ENCODE results near the gene DCHS1.

DCHS1 gene

DNA sequence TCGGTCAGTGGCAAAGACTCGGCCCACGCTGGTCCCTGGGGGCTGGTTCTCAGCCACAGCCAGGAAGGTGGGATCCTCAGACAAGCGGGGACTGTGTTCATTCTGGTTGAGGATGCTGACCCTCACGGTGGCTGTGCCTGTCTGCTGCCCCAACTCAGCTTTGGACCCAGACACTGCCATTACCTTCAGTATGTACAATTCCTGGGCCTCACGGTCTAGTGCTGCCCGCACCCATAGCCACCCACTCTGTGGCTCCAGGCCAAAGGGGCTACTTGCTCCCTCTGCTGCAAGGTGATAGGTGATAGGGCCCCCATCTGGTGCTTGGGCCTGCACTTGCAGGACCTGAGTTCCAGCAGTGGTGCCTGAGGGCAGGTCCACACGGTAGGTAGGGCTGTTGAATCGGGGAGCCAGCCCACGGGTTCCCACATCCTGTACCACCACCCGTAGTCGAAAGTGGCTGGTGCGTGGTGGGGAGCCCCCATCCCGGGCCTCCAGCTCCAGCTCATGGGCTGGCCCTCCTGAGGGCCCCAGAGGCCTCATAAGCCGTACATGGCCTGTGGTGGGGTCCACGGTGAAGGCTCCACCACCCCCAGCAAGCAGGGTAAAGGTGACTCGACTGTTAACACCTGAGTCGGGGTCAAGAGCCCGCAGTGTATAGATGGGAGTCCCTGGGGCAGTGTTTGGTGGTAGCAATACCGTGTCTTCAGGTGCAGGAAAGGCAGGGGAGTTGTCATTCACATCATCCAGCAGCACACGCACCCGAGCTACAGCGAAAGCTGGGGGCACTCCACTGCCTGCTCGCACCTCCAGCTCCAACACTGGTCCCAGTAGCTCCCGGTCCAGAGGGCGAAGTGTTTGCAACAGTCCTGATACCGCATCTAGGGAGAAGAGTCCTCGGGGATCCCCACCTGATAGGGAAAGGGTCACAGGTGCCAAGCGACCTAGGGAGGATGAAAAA is 23.2 kb downstream of the DCHS1 start:
- no peak for DNase-seq (ENCODE audit: low read depth)
- no peak overlapping the region for H3K4me3 ChIP-seq (ENCODE audit: low read depth, low read length)

DNA sequence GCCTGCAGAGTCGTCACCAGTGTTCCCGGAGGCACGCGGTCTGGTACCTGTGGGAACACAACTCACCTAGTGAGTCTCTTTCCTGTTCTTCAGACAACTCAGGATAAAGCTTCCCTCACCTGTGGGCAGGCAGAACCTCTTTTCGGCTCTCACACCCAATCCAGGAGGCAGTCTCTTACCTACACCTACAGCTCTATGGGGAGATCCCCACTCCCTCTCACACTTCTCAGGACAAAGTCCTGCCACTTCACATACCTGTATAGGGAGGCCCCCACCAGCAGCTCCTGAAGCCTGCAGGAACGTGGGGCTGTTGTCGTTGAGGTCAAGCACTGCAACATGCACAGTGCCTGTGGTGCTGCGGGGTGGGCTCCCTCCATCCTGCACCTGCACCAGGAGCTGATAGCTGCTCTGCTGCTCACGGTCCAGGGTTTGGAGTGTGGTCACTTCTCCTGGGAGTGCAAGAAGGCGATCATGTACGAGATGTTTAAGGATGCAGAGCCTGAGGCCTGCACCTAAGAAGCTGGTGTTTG is 24.2 kb downstream of the DCHS1 start:
- no peak overlapping the region for H3K4me3 ChIP-seq (ENCODE audit: low read depth, low read length)
- DNase-seq (ENCODE audit: low read depth) = no peak

DNA sequence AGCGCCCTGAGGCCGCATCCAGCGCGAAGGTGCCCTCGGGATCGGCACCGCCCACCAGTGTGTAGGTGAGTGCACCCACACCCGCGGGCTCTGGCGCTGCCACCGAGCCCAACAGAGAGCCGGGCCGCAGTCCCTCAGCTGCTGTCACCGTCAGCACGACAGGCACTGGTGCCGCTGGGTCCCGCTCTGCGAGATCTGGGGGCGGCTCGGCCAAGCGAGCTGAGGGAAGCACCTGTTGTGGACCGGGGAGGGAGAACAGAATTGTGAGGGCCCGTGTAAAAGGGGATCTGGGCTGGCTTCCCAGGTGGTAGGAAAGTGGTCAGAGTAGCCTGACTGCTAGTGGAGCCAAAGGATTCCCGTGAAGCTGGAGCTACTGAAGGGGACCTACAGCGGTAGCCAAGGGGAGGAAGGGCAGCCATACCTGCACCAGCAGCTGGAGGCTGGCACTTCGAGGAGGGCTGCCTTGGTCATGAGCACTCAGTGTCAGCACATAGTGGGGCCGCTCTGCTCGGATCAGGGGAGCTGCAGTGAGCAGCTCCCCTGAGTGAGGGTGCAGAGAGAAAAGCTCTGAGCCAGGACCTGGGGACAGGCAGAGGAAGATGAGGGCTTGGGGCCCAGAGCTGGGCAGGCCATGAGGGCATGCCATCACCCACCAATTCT is 24.8 kb downstream of the DCHS1 start:
- no peak overlapping the region for H3K4me3 ChIP-seq (ENCODE audit: low read depth, low read length)
- DNase-seq (ENCODE audit: low read depth) = no peak

DNA sequence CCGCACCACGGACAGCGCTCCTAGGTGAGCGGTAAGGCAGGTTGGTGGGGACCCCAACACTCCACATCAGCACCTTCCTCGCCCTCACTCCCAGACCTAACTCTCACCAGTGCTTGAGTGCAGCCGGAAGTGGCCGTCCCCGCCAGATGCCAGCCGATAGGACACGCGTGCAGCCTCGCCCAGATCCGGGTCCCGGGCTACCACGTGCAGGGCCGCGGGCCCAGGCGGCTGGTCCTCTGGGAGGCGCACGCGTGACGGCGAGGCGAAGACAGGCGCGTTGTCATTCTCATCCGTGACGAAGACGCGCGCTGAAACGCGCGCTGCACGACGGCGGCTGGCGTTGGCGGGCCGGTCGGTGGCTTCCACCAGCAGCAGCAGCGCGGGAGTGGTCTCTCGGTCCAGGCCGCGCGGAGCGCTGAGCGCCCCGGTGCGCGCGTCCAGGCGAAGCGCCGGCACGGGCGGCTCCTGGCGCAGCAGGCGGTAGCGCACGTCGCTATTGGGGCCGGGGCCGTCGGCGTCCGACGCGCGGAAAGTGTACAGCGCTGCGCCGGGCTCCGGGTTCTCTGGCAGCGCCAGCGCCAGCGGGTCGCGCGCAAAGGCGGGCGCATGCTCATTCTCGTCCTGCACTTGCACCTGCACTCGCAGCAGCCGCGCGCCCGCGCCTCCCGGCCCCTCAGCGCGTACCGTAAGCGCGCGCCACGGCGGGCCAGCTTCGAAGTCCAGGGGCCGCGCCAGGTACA is 25.5 kb downstream of the DCHS1 start:
- no peak overlapping the region for H3K4me3 ChIP-seq (ENCODE audit: low read depth, low read length)

DNA sequence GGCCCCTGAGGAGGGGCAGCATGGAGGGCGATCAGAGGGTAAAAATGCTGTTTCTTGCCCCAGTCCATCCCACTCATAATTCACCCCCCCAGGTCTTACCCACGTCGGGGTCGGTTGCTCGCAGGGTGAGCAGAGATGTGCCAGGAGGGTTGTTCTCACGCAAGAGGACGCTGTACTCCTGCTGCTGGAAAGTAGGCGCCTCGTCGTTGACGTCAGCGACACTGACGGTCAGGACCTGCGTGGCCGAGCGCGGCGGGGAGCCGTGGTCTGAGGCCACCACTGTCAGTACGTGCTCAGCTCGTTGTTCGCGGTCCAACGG is 26.1 kb downstream of the DCHS1 start:
- no peak overlapping the region for H3K4me3 ChIP-seq (ENCODE audit: low read depth, low read length)
- DNase-seq (ENCODE audit: low read depth) = no peak

More for the DNA sequence above, 25.5 kb downstream of the DCHS1 start:
- DNase-seq (ENCODE audit: low read depth) = no peak

DNA sequence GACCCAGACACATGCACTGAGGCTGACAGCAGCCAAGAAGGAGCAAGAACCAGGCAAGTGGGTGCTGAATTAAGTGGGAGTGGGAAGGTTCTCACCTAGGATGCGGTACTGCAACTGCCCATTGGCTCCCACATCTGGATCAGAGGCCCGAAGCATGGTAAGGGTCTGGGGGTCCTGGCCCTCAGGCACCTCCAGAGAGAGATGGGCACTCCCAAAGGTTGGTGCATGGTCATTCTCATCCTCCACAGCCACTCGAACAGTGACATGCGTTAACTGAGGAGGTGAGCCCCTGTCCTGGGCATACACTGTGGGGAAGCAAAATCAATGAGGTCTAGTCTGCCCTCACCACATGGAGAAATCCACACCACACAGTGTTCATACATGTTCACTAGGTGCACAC is 27.1 kb downstream of the DCHS1 start:
- no peak for DNase-seq (ENCODE audit: low read depth)
- H3K4me3 ChIP-seq (ENCODE audit: low read depth, low read length) = no peak overlapping the region

DNA sequence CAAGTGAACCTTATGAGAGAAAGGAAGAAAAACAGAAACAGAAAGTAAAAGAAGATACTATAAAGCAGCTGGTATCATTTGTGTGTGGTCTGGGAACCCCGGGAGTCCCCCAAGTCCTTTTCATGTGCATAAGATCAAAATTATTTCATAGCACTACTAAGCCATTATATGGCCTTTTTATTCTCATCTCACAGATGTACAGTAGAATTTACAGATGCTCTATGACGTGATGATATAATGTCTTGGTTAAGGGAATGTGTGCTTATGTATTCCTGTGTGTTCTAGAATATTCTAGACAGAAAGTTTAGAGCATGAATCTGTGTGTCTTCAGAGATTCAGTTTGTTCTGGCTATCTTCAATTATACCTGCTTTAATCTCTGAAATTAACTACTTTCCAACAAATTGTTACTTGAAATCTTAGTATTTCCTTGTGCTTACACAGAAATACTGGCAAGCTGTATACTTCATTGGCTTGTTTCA is 27.8 kb downstream of the DCHS1 start:
- no peak overlapping the region for H3K4me3 ChIP-seq (ENCODE audit: low read depth, low read length)
- no peak for DNase-seq (ENCODE audit: low read depth)

DNA sequence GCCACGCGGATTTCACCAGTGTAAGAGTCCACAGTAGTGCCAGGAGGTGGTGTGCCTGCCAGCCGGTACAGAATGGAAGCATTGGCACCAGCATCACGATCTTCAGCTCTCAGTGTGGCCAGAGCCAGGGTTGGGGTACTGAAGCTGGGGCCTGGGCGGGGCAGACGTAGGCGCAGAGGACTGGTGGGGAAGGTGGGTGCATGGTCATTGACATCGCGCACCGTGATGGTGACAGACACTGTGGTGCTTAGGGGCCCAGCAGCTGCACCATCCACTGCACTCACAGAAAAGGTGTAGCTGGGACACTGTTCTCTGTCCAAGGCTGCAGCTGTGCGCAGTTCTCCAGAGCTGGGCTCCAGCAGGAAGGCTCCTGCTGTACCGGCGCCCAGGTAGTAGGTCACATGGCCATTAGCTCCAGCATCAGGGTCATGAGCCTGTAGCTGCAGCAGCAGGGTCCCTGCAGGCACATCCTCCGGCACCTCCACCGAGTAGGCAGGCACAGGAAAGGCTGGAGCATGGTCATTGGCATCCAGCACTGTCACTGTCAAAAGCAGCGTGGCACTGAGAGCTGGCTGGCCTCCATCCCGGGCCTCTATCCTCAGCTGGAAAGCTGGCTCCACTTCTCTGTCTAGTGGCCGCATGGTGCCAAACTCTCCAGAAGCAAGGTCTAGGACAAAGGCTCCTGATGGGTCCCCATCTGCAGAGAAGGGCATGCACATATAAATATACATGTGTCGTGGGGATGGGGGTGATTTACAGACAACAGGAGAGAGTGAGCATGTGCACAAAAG is 28.4 kb downstream of the DCHS1 start:
- no peak overlapping the region for H3K4me3 ChIP-seq (ENCODE audit: low read depth, low read length)
- no peak for DNase-seq (ENCODE audit: low read depth)

DNA sequence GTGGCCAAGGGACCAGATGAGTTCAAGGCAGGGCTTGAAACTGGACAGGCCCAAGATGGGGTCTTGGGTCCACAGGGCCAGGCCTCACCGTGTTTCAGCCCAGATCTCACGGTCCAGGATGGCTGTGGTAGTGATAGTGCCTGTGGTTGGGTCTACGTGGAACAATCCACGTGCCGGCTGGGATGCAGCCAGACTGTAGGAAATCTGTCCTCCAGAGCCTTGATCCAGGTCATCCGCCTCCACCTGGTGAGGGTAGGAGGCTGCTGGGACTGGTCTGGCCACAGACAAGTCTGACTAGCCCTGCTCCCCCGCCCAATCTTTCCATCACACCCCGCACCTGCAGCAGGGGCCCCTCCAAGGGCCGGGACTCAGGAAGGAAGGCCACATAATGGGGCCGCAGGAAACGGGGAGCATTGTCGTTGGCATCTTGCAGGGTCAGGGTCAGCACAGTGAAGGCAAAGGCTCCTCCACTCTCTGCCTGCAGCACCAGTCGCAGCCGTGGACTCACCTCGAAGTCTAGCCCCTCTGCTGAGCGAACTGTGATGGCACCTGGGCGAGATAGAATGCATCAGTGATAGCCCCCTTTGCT is 29.7 kb downstream of the DCHS1 start:
- no peak overlapping the region for H3K4me3 ChIP-seq (ENCODE audit: low read depth, low read length)
- DNase-seq (ENCODE audit: low read depth) = no peak

DNA sequence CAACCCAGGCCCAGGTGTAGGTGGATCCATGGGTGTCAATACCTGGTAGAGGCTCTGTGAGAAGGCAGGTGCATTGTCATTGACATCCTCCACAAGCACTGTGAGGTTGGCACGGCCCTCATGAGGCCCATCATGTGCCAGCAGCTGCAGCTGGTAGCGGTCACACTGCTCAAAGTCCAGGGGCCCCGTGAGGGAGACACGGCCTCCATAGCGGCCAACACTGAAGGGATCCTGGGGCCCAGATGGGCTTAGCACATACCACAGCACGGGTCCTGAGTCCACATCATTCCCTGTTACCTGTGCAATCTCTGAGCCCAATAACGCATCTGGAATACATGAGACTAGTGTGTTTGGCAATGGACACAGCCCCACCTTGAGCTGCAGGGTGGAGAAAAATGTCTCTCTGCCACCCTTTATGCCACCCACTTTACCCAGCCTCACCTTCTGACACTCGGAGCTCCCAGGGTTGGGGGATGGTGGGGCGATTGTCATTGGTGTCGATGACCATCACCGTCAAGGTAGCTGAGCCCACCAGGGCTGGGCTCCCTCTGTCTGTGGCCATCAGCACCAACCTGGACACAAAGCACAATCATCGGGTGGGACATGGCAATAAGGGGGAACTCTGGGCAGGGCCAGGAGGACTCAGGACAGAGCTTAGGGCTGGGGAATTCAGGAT is 30.3 kb downstream of the DCHS1 start:
- H3K4me3 ChIP-seq (ENCODE audit: low read depth, low read length) = no peak overlapping the region
- DNase-seq (ENCODE audit: low read depth) = no peak

DNA sequence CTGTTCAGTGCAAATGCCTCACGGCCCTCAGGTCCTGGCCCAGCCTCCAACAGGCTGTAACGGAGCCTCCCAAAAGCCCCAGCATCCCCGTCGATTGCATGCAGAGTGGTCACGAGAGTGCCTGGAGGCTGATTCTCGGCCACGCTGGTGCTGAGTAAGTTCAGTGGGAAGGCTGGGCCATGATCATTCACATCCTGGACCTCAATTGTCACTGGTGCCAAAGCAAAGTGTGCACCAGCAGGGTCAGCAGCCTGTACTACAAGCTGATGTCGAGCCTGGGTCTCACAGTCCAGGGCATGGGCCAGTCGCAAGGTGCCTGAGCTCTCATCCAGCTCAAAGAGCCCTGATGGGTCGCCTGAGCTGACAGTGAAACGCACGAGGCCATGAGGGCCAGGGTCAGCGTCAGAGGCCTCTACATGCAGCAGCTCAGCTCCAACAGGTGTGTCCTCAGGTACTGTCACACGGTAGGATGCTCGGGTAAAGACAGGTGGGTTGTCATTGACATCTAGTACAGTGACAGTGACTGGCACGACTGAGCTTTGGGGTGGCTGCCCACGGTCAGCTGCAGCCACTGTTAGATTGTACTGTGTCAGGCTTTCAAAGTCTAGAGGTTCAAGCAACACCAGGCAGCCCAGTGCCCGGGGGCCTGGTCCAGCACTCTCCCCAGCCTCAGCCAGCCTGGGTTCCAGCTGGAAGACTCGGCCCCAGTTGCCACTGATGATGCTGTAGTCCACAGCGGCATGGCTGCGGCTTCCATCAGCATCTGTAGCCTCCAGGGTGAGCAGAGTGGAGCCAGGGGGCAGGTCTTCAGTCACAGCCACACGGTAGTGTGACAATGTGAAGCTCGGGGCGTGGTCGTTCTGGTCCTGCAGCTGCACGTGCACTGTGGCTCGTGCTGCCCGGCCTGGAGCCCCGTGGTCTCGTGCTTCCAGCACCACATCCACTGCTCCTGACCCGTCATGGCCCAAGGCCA is 31.9 kb downstream of the DCHS1 start:
- DNase-seq (ENCODE audit: low read depth) = no peak
- H3K4me3 ChIP-seq (ENCODE audit: low read depth, low read length) = no peak overlapping the region

DNA sequence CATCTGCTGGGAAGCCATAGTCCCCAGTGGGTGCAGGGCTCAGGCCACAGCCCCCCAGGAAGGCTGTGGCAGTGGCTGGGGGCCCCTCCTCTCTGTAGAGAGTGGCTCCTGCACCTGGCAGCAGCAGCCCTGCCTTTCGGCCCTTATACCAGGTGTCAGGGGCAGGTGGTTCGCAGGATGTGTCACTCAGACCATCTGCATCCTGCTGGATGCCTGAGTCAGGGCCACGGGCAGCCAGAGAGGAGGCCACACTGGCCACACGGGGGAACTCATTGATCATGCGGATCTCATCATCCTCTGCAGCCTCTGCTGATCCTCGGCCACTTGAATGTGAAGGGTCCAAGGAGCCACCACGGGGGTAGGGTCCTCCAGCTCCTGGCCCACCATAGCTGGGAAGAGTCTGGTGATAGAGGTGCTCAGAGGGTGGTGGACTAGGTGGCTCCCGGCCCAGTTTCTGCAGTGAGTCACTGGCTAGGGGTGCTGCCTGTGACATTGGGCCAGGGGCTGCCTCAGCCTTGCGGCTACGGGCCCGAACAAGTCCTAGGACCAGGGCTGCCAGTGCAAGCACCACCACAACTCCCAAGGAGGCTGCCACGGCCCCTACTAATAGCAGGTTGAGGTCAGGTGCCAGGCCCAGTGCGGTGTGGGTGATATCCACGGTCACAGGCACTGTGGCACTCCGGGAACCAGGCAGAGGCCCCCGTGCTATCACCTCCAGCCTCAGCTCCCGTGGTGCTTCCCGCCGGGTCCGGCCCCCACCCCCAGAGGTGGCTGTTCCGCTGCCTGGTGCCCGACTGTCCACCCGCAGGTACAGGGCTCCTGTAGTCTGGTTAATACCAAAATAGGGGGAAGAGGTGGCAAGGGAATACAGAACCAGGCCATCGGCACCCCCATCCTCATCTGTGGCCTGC is 33.1 kb downstream of the DCHS1 start:
- no peak for DNase-seq (ENCODE audit: low read depth)
- H3K4me3 ChIP-seq (ENCODE audit: low read depth, low read length) = no peak overlapping the region

DNA sequence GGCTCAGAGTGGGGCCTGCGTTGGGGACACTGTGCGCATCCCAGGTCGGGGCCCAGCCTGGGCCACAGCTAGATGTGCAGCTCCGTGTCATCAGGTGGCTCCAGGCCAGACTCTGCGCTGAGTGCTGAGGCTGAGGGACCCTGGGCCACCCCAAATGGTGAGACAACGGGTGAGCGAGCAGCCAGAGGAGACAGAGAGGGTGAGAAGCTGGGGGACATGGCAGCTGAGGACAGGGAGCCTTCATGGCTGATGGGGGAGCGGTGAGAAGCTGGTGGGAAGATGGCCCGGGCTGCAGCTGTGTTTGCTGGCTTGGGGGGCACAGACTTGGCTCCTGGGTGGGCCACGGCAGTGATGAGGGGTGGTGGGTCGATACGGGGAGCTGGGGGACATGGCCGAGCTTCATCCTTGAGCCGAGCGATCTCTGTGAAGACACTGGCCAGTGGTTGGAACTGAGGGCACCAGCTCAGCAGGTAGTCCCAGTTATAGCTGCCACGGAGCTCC is 33.8 kb downstream of the DCHS1 start:
- no peak overlapping the region for H3K4me3 ChIP-seq (ENCODE audit: low read depth, low read length)
- no peak for DNase-seq (ENCODE audit: low read depth)

DNA sequence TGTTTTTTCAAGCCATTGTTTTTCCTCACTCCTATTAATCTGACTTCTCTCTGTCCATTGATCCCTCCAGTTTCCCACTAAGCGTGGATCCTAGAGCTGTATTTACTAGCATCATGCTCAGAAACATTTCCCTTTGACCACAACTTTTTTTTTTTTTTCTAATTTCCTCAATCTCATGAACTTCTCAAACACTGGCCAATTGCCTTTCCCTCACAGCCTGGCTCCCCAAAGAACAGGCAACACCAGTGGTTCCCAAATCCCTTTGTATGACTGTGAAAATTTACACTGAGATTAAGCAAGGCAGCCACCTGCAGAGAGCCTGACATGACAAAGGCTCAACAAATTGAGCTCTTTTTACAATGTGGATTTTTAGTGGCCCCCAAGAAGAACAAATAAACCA is 35.0 kb downstream of the DCHS1 start:
- no peak for DNase-seq (ENCODE audit: low read depth)
- no peak overlapping the region for H3K4me3 ChIP-seq (ENCODE audit: low read depth, low read length)

DNA sequence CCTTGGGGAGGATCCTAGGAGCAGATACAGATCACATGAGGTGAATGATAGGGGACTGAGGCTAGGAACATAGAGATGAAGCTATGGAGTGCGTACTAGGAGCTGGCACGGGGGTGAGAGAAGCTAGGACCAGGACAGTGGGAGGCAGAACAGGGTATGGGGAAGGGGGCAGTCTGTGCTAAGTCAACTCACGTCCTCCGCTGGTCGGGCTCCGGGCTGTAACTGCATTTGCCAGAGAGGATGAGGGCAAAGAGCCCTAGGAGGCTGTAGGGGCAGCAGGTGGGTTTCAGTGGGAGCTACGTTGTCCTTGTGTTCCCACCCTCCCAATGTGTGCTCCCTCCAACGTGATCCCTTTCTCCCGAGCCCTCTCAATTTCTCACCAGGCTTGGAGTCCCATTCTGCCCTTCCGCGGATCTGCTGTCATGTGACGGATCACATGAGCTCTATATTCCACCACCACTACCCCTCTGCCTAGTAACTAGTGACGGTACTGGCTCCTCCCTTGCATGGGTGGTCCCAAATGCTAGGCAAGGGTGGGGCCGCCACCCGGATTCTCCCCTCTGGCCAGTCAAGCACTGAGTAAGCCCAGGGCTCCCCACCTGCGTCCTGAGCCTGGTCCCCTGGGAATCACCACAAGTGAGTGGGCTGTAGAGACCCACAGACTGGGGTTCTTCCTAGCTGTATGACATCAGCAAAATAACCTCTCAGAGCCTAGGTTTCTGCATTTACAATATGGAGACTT is 36.4 kb downstream of the DCHS1 start, which contains the start of gene TPP1:
TSS of gene TPP1 (minus strand) at position 419 of the 742 bp plus-strand sequence. CDS start at position 397, 22 bp downstream.
- H3K4me3 ChIP-seq (ENCODE audit: low read depth, low read length) = peak within 1 kb of the TSS; percentile 93
- peak; percentile 78 for DNase-seq (ENCODE audit: low read depth)

All from skeletal muscle cell (primary cell).